K562 (cell line): ENCODE data around the gene RAD51AP2. TPM values are rescaled to one million over a fixed set of nuclear protein-coding genes. Genes with fewer than 3 reads are reported as not detected.
A peak's percentile ranks its signal among the peaks of the same experiment; 100 is the strongest.

Experiments
- ARID2 ChIP-seq: fragments of 450-650 bp; IDR thresholded peaks from 2 replicates; pipeline ENCODE4 v1.6.1; 2017; ENCODE audit warnings: antibody characterized with exemption, mild to moderate bottlenecking
- CCNT2 ChIP-seq: IDR thresholded peaks from 2 replicates; pipeline ENCODE4 v1.6.1; 2011; ENCODE audit warnings: borderline replicate concordance, low read depth, mild to moderate bottlenecking, moderate library complexity, mixed read lengths, low read length; ENCODE audit not compliant: insufficient read length; ENCODE audit errors: extremely low read depth
- CREB1 ChIP-seq, 2 experiments: sonication (generic) in 1 of 2; formaldehyde crosslinking in 1 of 2; IDR thresholded peaks; 2 replicates each; pipeline versions ENCODE4 v1.6.1 to v1.8.0; 2012 to 2022; ENCODE audit warnings: inconsistent platforms in 1 of 2, mild to moderate bottlenecking in 1 of 2, missing genetic modification reagents in 1 of 2, moderate library complexity in 1 of 2
- EGR1 ChIP-seq: fragments of 450-650 bp; conservative IDR thresholded peaks from 2 replicates; pipeline ENCODE4 v1.6.1; 2017; ENCODE audit warnings: mild to moderate bottlenecking
- KDM1A ChIP-seq, 2 experiments: fragments of 450-650 bp; IDR thresholded peaks; 2 replicates each; pipeline ENCODE4 v1.6.1; 2016; ENCODE audit warnings: mild to moderate bottlenecking in 2 of 2
- KDM4B ChIP-seq, 2 experiments: fragments of 450-650 bp in 1 of 2; sonication (generic) in 1 of 2; IDR thresholded peaks; 2 replicates each; pipeline ENCODE4 v1.6.1; 2016 to 2017; ENCODE audit warnings: borderline replicate concordance in 2 of 2, antibody characterized with exemption in 1 of 2, low read depth in 1 of 2, mild to moderate bottlenecking in 1 of 2
- KLF16 ChIP-seq: IDR thresholded peaks from 2 replicates; pipeline ENCODE4 v1.6.1; 2016; ENCODE audit warnings: antibody characterized with exemption
- MCM5 ChIP-seq: fragments of 450-650 bp; IDR thresholded peaks from 2 replicates; pipeline ENCODE4 v1.6.1; 2016; ENCODE audit warnings: low read depth
- MECOM ChIP-seq: fragments of 250-450 bp; sonication (Bioruptor Pico); IDR thresholded peaks from 2 replicates; pipeline ENCODE4 v1.8.0; 2022; ENCODE audit warnings: inconsistent platforms
- MED1 ChIP-seq: sonication (generic); formaldehyde crosslinking; IDR thresholded peaks from 2 replicates; pipeline ENCODE4 v1.8.1; 2023; ENCODE audit warnings: missing genetic modification reagents, borderline replicate concordance
- MYBL2 ChIP-seq, 2 experiments: fragments of 450-650 bp in 1 of 2; sonication (generic) in 1 of 2; formaldehyde crosslinking in 1 of 2; IDR thresholded peaks; 2 replicates each; pipeline versions ENCODE4 v1.6.1 to v1.8.1; 2017 to 2022; ENCODE audit warnings: borderline replicate concordance in 1 of 2, inconsistent platforms in 1 of 2, low read depth in 1 of 2, mild to moderate bottlenecking in 1 of 2, missing genetic modification reagents in 1 of 2, moderate library complexity in 1 of 2
- NCOA1 ChIP-seq: fragments of 450-650 bp; IDR thresholded peaks from 2 replicates; pipeline ENCODE4 v1.6.1; 2016; ENCODE audit warnings: low read depth
- PHF8 ChIP-seq: fragments of 200-600 bp; sonication (generic); IDR thresholded peaks from 2 replicates; pipeline ENCODE4 v1.6.1; 2012; ENCODE audit warnings: mixed run types, mild to moderate bottlenecking, inconsistent platforms, low read length, moderate library complexity, borderline replicate concordance
- TOE1 ChIP-seq, 2 experiments: fragments of 450-650 bp in 1 of 2; sonication (generic) in 1 of 2; formaldehyde crosslinking in 1 of 2; IDR thresholded peaks; 2 replicates each; pipeline versions ENCODE4 v1.7.1 to v1.8.0; 2016 to 2022; ENCODE audit warnings: borderline replicate concordance in 2 of 2, mild to moderate bottlenecking in 2 of 2, antibody characterized with exemption in 1 of 2, inconsistent platforms in 1 of 2, low read depth in 1 of 2, missing genetic modification reagents in 1 of 2, moderate library complexity in 1 of 2
- ZNF445 ChIP-seq: fragments of 250-450 bp; sonication (Bioruptor Pico); IDR thresholded peaks from 2 replicates; pipeline ENCODE4 v1.4.0; 2020; ENCODE audit warnings: low read depth, mild to moderate bottlenecking, moderate library complexity
- polyA plus RNA-seq, 8 experiments: library from polyadenylated mRNA; depleted of rRNA in 4 of 8; stranded (reverse) in 5 of 8; unstranded in 3 of 8; fragments of >200 nt; fragmentation: Nextera tagmentation in 2 of 8; fragmentation: Illumina TruSeq in 1 of 8; extraction: Ambion mirVana in 2 of 8; extraction: Trizol in 1 of 8; gene quantifications; 2 replicates each; pipeline versions ENCODE4 v1.2.1 to v1.2.3, GENCODE V29; 2011 to 2014; ENCODE audit warnings: inconsistent platforms in 1 of 8, missing spikeins in 1 of 8
- total RNA-seq, 7 experiments: library from RNA; depleted of rRNA in 6 of 7; stranded (reverse); fragments of >200 nt in 6 of 7; fragmentation: Illumina TruSeq in 2 of 7; extraction: Trizol in 2 of 7; gene quantifications; 2 replicates each; pipeline versions ENCODE4 v1.2.1 to v1.2.3, GENCODE V29; 2011 to 2021; ENCODE audit warnings: low replicate concordance in 1 of 7
- TF ChIP-seq, protein P1 (sequence below): fragments of 450-650 bp; conservative IDR thresholded peaks from 2 replicates; pipeline ENCODE4 v1.6.1; 2016; ENCODE audit warnings: missing genetic modification characterization, low read depth, mild to moderate bottlenecking, control low read depth, missing compliant biosample characterization
- TF ChIP-seq, protein P2 (sequence below): fragments of 150-350 bp; conservative IDR thresholded peaks from 2 replicates; pipeline ENCODE4 v1.6.1; 2014; ENCODE audit warnings: low read length
- TF ChIP-seq, protein P3 (sequence below): fragments of 450-650 bp; formaldehyde crosslinking; IDR thresholded peaks from 2 replicates; pipeline ENCODE4 v1.4.0; 2020; ENCODE audit warnings: mild to moderate bottlenecking
- TF ChIP-seq, protein P4 (sequence below): IDR thresholded peaks from 2 replicates; pipeline ENCODE4 v1.6.1; 2016; ENCODE audit warnings: missing genetic modification characterization, missing compliant biosample characterization

Gene RAD51AP2
- total and polyA plus RNA-seq, 9 of the 15 experiments (the other 6 are each of a cell fraction or from before 2014, with no cell fraction given), result 0.01 to 0.04 (median 0.04) TPM; not detected in 6

DNA sequence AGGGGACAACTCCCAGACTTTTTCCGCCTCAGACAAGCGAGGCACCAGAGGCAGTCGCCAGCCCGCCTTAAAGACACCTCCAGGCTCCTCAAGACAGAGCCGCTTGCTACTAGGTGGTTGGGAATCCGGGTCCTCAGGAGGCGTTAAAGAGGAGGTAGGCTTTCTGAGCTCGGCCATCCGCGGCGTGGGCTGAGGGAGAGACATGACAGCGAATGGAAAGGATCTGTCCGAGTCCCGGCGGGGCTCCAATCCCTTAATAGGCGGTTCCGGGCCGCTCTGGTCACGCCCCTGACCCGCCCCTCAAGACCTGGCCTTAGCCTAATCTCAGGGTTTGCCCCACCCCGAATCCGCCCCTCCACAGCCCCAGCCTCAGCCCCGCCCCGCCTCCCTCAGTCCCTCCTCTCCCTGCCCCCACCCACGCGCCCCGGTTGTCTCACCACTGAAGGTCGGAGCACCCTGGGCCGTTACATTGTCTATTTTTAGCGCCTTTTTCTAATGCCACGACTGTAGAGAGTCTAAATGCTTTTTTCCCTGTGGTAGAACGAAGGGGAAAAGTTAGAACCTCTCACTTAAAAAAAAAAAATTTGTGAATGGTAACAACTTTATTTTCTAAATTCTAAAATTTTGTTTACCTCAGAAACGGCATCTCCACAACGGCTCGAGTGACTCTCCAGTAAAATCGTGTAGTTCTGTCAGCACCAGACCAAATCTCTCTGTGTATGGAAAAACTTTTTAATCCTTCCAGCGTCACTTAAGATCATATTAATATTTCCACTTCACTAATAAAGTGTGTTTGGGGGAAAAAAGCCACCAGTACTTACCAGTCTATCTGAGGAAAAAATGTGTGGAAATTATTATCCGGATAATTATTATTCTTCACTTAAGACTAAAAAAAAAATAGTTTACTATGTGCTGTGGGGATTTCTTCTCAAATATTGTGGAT, at the start of gene RAD51AP2 (continued):
- TF ChIP-seq TOE1 (IDR thresholded peaks at IDR 0.05; ENCODE audit: borderline replicate concordance) (no peak), TOE1 (CRISPR knock-in tag; IDR thresholded peaks at IDR 0.05; ENCODE audit: borderline replicate concordance, low read depth) (no peak), MECOM (CRISPR knock-in tag) (no peak), MED1 (CRISPR knock-in tag) (no peak), KDM4B (IDR thresholded peaks at IDR 0.05; ENCODE audit: borderline replicate concordance in 2 of 2, low read depth in 1 of 2) (no peak), NCOA1 (no peak), MCM5 (no peak), KDM1A (IDR thresholded peaks at IDR 0.05) (no peak), ZNF445 (no peak), EGR1 (peak; percentile 85), PHF8 (peak; percentile 68; the same call in 1 of the 2 replicates), CCNT2 (peak; percentile 96), ARID2 (no peak), CREB1 (IDR thresholded peaks at IDR 0.05) (no peak), CREB1 (CRISPR knock-in tag; IDR thresholded peaks at IDR 0.05) (no peak), MYBL2 (IDR thresholded peaks at IDR 0.05; ENCODE audit: low read depth) (peak; percentile 63), MYBL2 (CRISPR knock-in tag; IDR thresholded peaks at IDR 0.05; ENCODE audit: borderline replicate concordance) (no peak), KLF16 (no peak)
- TF ChIP-seq, protein P1, sequence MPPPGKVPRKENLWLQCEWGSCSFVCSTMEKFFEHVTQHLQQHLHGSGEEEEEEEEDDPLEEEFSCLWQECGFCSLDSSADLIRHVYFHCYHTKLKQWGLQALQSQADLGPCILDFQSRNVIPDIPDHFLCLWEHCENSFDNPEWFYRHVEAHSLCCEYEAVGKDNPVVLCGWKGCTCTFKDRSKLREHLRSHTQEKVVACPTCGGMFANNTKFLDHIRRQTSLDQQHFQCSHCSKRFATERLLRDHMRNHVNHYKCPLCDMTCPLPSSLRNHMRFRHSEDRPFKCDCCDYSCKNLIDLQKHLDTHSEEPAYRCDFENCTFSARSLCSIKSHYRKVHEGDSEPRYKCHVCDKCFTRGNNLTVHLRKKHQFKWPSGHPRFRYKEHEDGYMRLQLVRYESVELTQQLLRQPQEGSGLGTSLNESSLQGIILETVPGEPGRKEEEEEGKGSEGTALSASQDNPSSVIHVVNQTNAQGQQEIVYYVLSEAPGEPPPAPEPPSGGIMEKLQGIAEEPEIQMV (tag), result no peak
- TF ChIP-seq, protein P2, sequence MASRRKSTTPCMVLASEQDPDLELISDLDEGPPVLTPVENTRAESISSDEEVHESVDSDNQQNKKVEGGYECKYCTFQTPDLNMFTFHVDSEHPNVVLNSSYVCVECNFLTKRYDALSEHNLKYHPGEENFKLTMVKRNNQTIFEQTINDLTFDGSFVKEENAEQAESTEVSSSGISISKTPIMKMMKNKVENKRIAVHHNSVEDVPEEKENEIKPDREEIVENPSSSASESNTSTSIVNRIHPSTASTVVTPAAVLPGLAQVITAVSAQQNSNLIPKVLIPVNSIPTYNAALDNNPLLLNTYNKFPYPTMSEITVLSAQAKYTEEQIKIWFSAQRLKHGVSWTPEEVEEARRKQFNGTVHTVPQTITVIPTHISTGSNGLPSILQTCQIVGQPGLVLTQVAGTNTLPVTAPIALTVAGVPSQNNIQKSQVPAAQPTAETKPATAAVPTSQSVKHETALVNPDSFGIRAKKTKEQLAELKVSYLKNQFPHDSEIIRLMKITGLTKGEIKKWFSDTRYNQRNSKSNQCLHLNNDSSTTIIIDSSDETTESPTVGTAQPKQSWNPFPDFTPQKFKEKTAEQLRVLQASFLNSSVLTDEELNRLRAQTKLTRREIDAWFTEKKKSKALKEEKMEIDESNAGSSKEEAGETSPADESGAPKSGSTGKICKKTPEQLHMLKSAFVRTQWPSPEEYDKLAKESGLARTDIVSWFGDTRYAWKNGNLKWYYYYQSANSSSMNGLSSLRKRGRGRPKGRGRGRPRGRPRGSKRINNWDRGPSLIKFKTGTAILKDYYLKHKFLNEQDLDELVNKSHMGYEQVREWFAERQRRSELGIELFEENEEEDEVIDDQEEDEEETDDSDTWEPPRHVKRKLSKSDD, result no peak
- TF ChIP-seq, protein P3, sequence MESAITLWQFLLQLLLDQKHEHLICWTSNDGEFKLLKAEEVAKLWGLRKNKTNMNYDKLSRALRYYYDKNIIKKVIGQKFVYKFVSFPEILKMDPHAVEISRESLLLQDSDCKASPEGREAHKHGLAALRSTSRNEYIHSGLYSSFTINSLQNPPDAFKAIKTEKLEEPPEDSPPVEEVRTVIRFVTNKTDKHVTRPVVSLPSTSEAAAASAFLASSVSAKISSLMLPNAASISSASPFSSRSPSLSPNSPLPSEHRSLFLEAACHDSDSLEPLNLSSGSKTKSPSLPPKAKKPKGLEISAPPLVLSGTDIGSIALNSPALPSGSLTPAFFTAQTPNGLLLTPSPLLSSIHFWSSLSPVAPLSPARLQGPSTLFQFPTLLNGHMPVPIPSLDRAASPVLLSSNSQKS (CRISPR knock-in tag), result no peak
- TF ChIP-seq, protein P4, sequence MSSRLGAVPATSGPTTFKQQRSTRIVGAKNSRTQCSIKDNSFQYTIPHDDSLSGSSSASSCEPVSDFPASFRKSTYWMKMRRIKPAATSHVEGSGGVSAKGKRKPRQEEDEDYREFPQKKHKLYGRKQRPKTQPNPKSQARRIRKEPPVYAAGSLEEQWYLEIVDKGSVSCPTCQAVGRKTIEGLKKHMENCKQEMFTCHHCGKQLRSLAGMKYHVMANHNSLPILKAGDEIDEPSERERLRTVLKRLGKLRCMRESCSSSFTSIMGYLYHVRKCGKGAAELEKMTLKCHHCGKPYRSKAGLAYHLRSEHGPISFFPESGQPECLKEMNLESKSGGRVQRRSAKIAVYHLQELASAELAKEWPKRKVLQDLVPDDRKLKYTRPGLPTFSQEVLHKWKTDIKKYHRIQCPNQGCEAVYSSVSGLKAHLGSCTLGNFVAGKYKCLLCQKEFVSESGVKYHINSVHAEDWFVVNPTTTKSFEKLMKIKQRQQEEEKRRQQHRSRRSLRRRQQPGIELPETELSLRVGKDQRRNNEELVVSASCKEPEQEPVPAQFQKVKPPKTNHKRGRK, result peak; percentile 49; the same call in 1 of the 2 replicates
